Measurements from ENCODE around the gene EIF3A.

EIF3A gene

GRCh38 chr10:119105155-119105554 lies 24.5 kb upstream of the EIF3A start:
- POLR2A ChIA-PET = interaction anchor here (1.7 to 2.3 kb wide), 4 partner anchors 9 to 25 kb away, joined by 4 to 9 read pairs (median 8); partner anchors contain the start of gene EIF3A
- no peak for TF ChIP-seq NFRKB (IDR thresholded peaks at IDR 0.05)
- TF ChIP-seq FOXM1 (IDR thresholded peaks at IDR 0.05; ENCODE audit: borderline replicate concordance) = no peak
- no peak for TF ChIP-seq PKNOX1 (IDR thresholded peaks at IDR 0.05)
- TF ChIP-seq ARNT (IDR thresholded peaks at IDR 0.05) = no peak
- no peak for TF ChIP-seq ZNF384 (IDR thresholded peaks at IDR 0.05)
- no peak for TF ChIP-seq TARDBP (IDR thresholded peaks at IDR 0.05)
- no peak for TF ChIP-seq L3MBTL2 (conservative IDR thresholded peaks at IDR 0.05)
- CTCF ChIA-PET = no interaction called here

DNA sequence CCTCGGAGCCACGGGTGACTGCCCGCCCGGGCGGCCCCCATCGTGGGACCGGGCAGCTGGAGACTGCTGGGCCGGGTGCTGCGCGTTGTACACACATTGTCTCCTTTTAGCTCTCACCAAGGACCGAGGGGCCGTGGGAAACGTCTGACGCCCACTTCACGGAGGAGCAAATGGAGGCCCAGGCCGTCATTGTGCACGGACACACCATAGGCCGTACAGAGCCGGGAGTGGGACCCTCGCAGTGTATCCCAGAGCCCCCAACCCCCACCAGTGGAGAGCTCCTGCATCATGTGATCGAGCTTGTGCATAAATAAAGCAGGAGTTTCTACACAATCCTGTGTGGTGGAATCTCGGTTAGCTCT lies 24.0 kb upstream of the EIF3A start:
- CTCF ChIA-PET = no interaction called here
- no peak for TF ChIP-seq SUZ12 (IDR thresholded peaks at IDR 0.05)
- TF ChIP-seq CTBP1 (IDR thresholded peaks at IDR 0.05; ENCODE audit: borderline replicate concordance) = no peak
- TF ChIP-seq HDGF (IDR thresholded peaks at IDR 0.05; ENCODE audit: borderline replicate concordance) = no peak
- no peak for TF ChIP-seq BHLHE40 (IDR thresholded peaks at IDR 0.05; ENCODE audit: borderline replicate concordance)
- no peak for TF ChIP-seq LEF1 (IDR thresholded peaks at IDR 0.05; ENCODE audit: borderline replicate concordance)
- TF ChIP-seq ELF4 (IDR thresholded peaks at IDR 0.05) = no peak
- no peak for TF ChIP-seq ZNF384 (IDR thresholded peaks at IDR 0.05)
- no peak for TF ChIP-seq ARNT (IDR thresholded peaks at IDR 0.05)
- TF ChIP-seq SP1 (IDR thresholded peaks at IDR 0.05) = no peak
- no peak for TF ChIP-seq TARDBP (IDR thresholded peaks at IDR 0.05)
- no peak for TF ChIP-seq PKNOX1 (IDR thresholded peaks at IDR 0.05)
- POLR2A ChIA-PET = interaction anchor here (1.1 to 2.3 kb wide), 8 partner anchors 9 to 29 kb away, joined by 3 to 9 read pairs (median 6); partner anchors contain the start of gene EIF3A
- DNase-seq (ENCODE audit: extremely low spot score) = peak; percentile 39

More at GRCh38 chr10:119105155-119105554, 24.5 kb upstream of the EIF3A start:
- no peak for DNase-seq (ENCODE audit: extremely low spot score)

GRCh38 chr10:119103903-119104653 lies 23.5 kb upstream of the EIF3A start, which contains the start of gene DENND10:
Gene DENND10 (plus strand): TSS chr10:119104113. CDS start chr10:119104143, 30 bp downstream.
- ChIA-PET CTCF (no interaction called here), POLR2A (interaction anchor here (0.7 to 2.3 kb wide), 12 partner anchors 8 to 368 kb away, joined by 3 to 9 read pairs (median 4); partner anchors contain the start of gene EIF3A)
- TF ChIP-seq NFRKB (IDR thresholded peaks at IDR 0.05) (no peak), FOXA1 (IDR thresholded peaks at IDR 0.05) (no peak), CTBP1 (IDR thresholded peaks at IDR 0.05; ENCODE audit: borderline replicate concordance) (no peak), SUZ12 (IDR thresholded peaks at IDR 0.05) (no peak), PKNOX1 (IDR thresholded peaks at IDR 0.05) (no peak), BHLHE40 (IDR thresholded peaks at IDR 0.05; ENCODE audit: borderline replicate concordance) (no peak), ELF4 (IDR thresholded peaks at IDR 0.05) (no peak), LEF1 (IDR thresholded peaks at IDR 0.05; ENCODE audit: borderline replicate concordance) (no peak), ZNF384 (IDR thresholded peaks at IDR 0.05) (no peak), ARNT (IDR thresholded peaks at IDR 0.05) (no peak), SP1 (IDR thresholded peaks at IDR 0.05) (no peak), L3MBTL2 (conservative IDR thresholded peaks at IDR 0.05) (no peak), FOXK2 (IDR thresholded peaks at IDR 0.05) (no peak), TARDBP (IDR thresholded peaks at IDR 0.05) (no peak), HDGF (IDR thresholded peaks at IDR 0.05; ENCODE audit: borderline replicate concordance) (no peak), FOXM1 (IDR thresholded peaks at IDR 0.05; ENCODE audit: borderline replicate concordance) (no peak)
- DNase-seq (ENCODE audit: extremely low spot score) = peak; percentile 99

GRCh38 chr10:119103241-119103902 lies 22.8 kb upstream of the EIF3A start:
- ChIA-PET CTCF (no interaction called here), POLR2A (interaction anchor here (0.7 to 2.3 kb wide), 12 partner anchors 7 to 368 kb away, joined by 3 to 9 read pairs (median 4); partner anchors contain the start of gene EIF3A)
- TF ChIP-seq TARDBP (IDR thresholded peaks at IDR 0.05) = no peak
- TF ChIP-seq ELF4 (IDR thresholded peaks at IDR 0.05) = no peak
- no peak for TF ChIP-seq L3MBTL2 (conservative IDR thresholded peaks at IDR 0.05)
- TF ChIP-seq NFRKB (IDR thresholded peaks at IDR 0.05) = no peak
- no peak for TF ChIP-seq ARNT (IDR thresholded peaks at IDR 0.05)
- TF ChIP-seq SUZ12 (IDR thresholded peaks at IDR 0.05) = no peak
- no peak for TF ChIP-seq CTBP1 (IDR thresholded peaks at IDR 0.05; ENCODE audit: borderline replicate concordance)
- no peak for TF ChIP-seq FOXA1 (IDR thresholded peaks at IDR 0.05)
- no peak for TF ChIP-seq FOXM1 (IDR thresholded peaks at IDR 0.05; ENCODE audit: borderline replicate concordance)
- TF ChIP-seq ZNF384 (IDR thresholded peaks at IDR 0.05) = no peak
- TF ChIP-seq PKNOX1 (IDR thresholded peaks at IDR 0.05) = no peak
- no peak for TF ChIP-seq BHLHE40 (IDR thresholded peaks at IDR 0.05; ENCODE audit: borderline replicate concordance)
- TF ChIP-seq HDGF (IDR thresholded peaks at IDR 0.05; ENCODE audit: borderline replicate concordance) = no peak
- no peak for TF ChIP-seq SP1 (IDR thresholded peaks at IDR 0.05)
- DNase-seq (ENCODE audit: extremely low spot score) = no peak
